Measurements from ENCODE around the gene SMIM8.

DNA sequence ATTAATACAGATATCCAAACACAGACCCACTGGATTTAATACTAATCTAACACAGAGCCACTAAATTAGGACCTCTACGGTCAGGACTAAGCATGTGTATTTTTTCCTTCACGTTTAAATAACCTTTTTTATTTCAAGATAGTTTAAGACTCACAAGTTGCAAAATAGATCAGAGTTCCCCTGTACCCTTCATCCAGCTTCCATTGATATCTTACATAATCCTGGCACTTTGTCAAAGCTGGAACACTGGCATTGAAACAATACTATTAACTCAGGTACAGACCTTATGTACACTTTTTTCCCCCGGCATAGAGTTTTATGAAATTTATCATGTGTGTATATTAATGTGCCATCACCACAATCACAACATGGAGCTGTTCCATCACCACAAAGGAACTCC is 24.3 kb downstream of the SMIM8 start:
- TF ChIP-seq, protein P1, sequence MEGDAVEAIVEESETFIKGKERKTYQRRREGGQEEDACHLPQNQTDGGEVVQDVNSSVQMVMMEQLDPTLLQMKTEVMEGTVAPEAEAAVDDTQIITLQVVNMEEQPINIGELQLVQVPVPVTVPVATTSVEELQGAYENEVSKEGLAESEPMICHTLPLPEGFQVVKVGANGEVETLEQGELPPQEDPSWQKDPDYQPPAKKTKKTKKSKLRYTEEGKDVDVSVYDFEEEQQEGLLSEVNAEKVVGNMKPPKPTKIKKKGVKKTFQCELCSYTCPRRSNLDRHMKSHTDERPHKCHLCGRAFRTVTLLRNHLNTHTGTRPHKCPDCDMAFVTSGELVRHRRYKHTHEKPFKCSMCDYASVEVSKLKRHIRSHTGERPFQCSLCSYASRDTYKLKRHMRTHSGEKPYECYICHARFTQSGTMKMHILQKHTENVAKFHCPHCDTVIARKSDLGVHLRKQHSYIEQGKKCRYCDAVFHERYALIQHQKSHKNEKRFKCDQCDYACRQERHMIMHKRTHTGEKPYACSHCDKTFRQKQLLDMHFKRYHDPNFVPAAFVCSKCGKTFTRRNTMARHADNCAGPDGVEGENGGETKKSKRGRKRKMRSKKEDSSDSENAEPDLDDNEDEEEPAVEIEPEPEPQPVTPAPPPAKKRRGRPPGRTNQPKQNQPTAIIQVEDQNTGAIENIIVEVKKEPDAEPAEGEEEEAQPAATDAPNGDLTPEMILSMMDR (IDR thresholded peaks at IDR 0.05): no peak
- no peak for TF ChIP-seq POLR2A (IDR thresholded peaks at IDR 0.05)

Measured in body of pancreas (tissue), 4 donors.